ENCODE measurements around the gene SFT2D3.

The SFT2D3 gene, protein sequence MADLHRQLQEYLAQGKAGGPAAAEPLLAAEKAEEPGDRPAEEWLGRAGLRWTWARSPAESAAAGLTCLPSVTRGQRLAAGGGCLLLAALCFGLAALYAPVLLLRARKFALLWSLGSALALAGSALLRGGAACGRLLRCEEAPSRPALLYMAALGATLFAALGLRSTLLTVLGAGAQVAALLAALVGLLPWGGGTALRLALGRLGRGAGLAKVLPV
- total RNA-seq: 2.4 to 14.3 (median 7.5) reads per million in 18 experiments

- peak; percentile 92 to 95 for DNase-seq
Observed at GRCh38 chr2:127701193-127701650, at the start of gene SFT2D3. Gene SFT2D3 (plus strand): TSS chr2:127701497. CDS start chr2:127701529, 32 bp downstream.

DNA sequence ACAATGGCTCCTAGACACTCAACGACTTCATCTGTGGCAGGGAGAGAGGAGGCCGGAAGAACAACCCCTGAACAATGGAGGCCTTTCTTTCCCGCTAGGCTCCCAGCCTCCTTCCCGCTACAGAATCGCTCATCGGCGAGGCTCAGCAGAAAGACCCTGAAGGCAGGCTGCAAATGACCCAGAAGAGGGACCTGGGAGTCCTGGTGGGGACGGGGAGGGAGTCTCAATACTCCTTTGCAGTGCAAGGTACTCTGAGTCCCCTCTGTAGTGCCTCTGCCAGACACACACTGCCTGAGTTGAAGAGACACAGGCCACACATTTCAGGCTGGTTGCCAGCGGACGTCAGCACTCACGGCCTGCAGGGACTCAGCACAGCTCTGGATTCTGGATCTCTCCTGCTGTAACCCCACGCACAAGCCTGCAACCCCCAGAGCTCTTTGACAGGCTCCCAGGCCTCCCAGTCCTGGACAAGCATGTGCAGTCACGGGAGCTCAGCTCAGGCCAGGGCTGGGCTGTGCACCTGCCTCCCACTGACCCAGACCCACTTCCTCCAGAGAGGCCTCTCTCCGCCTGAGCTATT is 49.2 kb upstream of the SFT2D3 start:
- no peak for DNase-seq

DNA sequence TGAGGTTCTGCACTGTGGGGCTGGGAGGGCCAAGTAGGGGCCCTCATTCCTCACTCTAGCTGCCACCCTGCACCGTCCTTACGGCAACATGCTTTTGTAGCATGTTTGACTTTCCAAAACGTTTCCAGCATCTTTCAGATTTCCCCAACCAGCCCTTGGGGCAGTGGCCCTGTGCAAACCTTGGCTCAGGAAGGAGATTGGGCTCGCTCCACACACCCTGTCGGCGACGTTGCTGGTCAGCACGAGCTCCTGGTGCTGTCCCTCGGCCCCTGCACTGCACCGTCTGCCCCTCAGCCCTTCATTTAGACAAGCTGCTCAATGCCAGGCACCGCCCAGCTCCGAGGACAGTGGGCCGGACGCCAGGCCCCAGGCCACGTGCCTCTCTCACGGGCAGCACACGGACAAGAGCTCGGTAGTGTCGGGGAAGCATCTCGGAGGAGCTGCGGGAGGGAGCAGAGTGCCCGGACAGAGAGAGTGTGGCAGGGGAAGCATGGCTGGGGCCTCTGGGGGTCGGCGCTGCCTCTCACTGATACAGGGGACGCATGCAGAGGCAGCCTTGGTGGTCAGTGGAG is 48.4 kb upstream of the SFT2D3 start:
- no peak for DNase-seq

DNA sequence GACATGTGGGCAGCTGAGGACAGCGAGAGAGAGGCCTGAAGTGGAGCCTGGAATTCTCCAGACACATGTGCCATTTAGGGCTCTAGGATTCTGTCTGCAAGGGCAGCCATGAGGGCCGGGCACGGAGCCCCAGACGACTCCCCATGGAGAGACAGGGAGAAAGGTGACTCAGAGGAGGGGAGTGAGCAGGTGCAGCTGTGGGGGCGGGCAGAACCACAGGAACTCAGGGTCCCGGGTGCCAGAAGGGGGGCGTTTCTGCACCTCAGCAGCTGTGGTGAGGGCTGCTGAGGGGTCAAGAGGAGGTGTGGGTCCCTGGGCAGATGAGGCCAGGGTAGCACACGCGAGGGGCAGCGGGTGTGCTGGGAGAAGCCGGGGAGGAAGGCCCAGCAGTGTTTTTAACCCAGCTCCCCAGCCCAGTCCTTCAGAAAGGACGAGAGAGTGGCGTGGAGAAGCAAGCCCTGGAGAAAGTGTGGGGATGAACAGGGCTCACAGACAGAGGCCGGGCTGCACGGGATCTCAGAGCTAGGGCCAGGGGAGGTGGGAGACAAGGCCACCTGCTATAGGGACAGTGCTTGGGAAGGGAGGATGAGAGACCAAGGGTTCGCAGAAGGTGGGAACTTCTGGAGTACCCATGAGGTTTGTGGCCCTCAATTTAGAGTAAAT is 47.7 kb upstream of the SFT2D3 start:
- DNase-seq: no peak

- no peak for DNase-seq
Observed at GRCh38 chr2:127654084-127654837, 47.0 kb upstream of the SFT2D3 start.

DNA sequence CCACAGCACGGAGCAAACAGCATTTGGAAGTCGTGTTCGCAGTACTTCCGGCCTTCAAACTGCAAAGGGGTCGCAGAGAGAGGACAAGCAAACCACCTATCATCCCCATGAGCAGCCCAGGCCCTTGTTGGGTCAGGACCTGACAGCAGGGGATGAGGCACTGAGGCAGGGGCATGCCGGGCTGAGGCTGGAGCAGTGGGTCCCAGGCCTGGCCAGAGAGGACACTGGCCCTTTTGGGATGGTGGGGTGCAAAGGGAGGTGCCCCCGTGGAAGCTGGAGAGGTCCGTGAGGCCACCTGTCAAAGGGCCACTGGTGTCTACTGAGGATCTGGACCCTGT is 46.5 kb upstream of the SFT2D3 start:
- DNase-seq: no peak

DNA sequence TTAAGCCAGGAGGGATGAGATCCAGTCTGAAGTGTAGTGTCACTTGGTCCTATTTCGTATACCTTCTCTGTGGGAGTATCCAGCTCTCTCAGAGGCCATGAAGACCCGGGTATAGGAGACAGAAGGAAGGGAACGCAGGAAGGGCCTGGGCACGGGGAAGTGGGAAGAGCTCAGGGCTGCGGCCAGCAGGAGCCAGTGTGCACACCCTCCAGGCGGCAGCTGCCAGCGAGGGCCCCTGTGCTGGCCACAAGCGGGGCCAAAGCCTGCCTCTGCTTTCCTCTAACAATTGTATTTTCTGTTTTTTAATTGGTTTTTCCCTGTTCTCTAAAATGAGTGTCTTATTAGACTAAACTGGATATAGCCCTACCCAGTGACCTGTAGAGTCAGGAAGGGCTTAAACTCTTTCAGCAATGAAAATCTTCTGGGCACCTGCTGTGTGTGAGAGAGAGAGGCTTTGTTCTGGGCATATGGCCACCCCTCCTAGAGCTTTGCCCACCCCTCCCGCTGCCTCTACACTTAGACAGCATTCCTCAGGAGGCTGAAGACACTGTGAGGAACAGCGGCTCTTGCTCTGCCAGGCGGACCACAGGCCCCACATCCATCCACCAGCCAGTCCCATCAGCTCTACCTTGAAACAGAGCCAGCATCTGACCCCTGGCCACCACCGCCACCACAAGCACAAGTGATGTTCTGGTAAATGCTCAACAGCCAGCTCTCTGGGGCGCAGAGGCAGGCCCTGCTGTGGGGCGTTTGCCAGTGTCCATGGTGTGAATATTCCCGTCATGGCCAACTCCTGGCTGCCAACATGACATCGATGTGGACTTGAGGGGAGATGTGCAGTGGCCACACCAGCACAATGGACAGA is 45.9 kb upstream of the SFT2D3 start:
- no peak for DNase-seq

DNA sequence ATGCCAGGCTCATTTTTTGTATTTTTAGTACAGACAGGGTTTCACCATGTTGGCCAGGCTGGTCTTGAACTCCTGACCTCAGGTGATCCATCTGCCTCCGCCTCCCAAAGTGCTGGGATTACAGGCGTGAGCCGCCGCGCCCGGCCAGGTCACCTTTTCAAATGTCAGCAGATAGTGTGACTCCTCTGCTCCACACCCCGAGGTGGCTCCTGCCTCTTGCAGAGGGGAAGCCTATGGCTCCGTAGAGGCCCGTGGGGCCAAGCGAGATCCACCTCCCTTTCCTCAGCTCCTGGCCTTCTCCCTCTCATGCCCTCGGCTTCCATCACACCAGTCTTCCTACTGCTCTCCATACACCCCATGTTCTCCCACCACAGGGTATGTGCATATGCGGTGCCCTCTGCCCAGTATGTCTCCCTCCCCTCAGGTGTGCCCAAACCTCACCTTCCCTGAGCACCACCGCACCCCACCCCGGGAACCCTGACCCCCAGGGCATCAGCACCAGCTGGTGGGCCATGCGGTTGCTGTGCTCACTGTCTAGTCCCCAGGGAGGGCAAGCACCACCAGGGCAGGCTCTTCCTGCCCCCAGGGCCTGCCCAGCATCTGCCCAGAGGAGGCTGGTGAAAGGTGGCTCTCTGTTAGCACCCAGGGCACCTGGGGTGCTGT is 44.6 kb upstream of the SFT2D3 start:
- DNase-seq: no peak

DNA sequence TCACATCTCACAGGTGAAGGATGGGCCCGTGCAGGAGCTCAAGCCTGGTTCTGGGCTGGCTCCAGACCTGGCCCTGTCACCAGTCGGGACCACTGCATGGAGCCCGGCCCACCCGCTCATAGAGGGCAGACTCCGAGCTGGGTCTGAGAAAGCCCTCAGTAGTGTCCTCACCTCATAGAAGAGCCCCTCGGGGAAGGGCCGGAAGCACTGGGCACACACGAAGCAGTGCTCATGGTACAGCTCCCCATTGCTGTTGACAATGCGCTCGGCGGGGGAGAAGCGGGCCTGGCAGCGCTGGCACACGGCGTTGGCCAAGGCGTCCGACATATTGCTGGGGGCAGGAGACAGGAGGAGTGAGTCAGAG is 44.1 kb upstream of the SFT2D3 start:
- DNase-seq: no peak

- no peak for DNase-seq
Observed at GRCh38 chr2:127658146-127658545, 43.2 kb upstream of the SFT2D3 start.

DNA sequence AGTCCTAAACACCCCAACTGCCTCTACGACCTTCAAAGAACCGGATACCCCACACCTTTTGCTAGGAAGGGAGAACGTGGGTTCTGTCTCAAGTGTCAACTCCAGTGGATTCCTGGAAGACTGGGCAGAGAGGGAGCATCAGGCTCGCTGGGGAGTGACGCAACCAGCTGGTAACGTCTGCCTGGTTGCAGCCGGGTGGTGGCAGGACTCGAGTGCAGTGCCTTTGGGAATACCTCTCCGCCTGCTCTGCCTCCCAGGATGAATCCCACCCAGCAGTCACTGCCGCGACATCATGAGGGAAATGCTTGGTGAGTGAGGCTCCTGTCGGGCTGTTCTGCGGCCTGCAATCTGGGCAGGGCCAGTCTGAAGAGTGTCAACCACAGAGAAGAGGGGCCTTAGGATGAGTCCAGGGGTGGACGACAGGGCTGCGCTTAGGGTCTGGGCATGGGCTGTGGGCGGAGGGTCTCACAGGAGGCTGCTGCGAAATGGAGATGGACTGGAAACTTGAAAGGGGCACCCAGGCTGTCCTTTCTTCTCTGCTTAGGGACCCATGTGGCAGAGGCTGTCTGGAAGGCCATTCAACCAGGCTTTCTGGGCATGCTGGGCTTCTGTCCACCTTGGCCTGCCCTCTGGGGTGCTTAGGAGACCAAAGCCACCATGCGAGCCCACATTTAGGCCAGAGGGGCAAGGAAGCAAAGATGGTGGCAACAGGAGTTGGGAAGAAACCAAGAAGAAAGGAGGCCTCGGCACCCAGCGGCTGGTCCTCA is 42.5 kb upstream of the SFT2D3 start:
- no peak for DNase-seq

DNA sequence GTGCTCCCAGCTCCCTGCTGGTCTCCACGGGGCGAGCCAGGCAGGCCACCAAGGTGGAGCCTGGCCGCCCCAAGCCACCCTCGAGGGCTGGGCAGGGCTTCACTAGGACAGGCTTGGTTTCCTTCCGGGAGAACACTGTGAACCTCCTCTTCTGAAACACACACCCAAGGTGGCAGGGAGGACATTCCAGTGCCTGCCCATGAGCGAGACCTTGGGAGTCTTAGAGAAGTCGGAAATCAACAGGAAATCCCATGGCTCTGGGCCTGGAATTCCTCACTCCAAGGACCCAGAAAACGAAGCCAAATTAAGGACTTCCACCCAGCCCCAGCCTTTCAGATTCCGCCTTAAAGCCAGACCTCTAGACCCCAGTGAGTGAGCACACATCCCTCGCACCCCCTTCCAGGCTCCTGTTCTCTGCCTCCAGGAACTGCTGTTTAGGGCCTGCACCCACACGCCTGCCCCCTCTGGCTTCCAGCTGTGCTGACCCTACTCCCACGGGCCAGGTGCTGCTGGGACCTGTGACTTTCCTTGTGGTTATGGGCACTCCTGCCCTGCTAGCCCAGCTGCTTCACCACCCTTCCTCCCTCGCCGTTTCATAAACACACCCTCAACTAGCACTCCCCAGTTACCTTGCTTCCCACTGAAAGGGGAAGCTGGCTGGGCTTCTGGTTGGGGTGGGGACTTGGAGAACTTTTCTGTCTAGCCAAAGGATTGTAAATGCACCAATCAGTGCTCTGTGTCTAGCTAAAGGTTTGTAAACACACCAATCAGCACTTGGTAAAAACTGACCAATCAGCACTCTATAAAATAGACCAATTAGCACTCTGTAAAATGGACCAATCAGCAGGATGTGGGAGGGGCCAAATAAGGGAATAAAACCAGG is 41.6 kb upstream of the SFT2D3 start:
- peak in 1 of 2 donors; percentile 9 for DNase-seq

DNA sequence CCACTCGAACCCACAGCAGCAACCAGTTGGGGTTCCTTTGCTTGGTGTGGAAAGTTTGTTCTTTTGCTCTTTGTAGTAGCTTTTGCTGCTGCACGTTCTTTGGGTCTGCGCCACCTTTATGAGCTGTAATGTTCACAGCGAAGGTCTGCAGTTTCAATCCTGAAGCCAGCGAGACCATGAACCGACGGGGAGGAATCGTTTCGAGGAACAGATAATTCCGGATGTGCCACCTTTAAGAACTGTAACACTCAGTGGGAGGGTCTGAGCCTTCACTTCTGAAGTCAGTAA is 41.1 kb upstream of the SFT2D3 start:
- no peak for DNase-seq

GRCh38 chr2:127661072-127661649 is 40.1 kb upstream of the SFT2D3 start:
- no peak for DNase-seq

DNA sequence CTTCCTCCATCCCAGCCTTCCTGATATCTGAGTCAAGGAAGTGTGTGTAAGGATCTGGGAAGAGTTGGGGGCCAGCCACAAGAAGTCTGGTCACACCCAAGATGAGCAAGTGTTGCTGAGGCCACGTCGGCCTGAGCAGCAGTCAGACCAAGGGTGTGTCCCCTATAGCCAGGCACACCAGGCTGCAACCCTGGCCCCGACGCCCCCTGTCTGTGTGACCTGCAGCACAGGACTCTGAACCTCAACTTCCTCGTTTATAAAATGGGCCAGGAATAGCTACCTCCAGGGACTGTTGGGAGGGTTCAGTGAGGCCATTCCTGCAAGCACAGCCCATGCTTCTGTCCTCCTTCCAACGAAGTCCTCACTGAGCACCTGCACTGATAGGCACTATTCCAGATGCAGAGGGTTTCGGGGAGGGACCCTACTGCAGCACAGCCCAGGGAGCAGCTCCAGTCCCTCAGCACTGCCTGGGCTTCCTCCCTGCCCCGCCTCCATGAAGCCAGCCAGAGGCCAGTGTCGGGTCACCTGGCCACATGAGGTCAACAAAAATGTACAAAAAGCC is 39.3 kb upstream of the SFT2D3 start:
- DNase-seq: no peak

GRCh38 chr2:127662937-127663565 is 38.2 kb upstream of the SFT2D3 start:
- DNase-seq: no peak

GRCh38 chr2:127663566-127664064 is 37.7 kb upstream of the SFT2D3 start:
- DNase-seq: no peak

GRCh38 chr2:127664065-127664894 is 37.0 kb upstream of the SFT2D3 start:
- no peak for DNase-seq

Data from inflammatory macrophage (primary cell).